Liver (tissue), 9 donors: ENCODE results near the gene LAMB1. TPM values are rescaled to one million over a fixed set of nuclear protein-coding genes. Genes with fewer than 3 reads are reported as not detected.

Experiments used
- DNase-seq: peaks from one replicate; pipeline ENCODE4 v3.0.0-alpha.2; 2017; ENCODE audit warnings: low spot score
- H3K27ac ChIP-seq, 2 donors: one replicate each; pipeline ENCODE4 v1.7.0; 2013; ENCODE audit warnings: inconsistent platforms in 2 of 2, low read length in 2 of 2, control low read depth in 1 of 2, low read depth in 1 of 2, mild to moderate bottlenecking in 1 of 2
- H3K27me3 ChIP-seq, 4 donors: one replicate each; pipeline versions ENCODE4 v1.6.1 to v1.7.0; 2013; ENCODE audit warnings: low read length in 3 of 4, inconsistent platforms in 1 of 4, mild to moderate bottlenecking in 1 of 4, moderate library complexity in 1 of 4; ENCODE audit not compliant: control insufficient read depth in 4 of 4, insufficient read depth in 4 of 4
- H3K36me3 ChIP-seq, 4 donors: one replicate each; pipeline versions ENCODE4 v1.6.1 to v1.7.0; 2013; ENCODE audit warnings: low read length in 3 of 4, mild to moderate bottlenecking in 3 of 4, low read depth in 1 of 4, moderate library complexity in 1 of 4; ENCODE audit not compliant: control insufficient read depth in 4 of 4, insufficient read depth in 3 of 4
- H3K4me1 ChIP-seq, 4 donors: one replicate each; pipeline versions ENCODE4 v1.6.1 to v1.7.0; 2013; ENCODE audit warnings: low read length in 3 of 4, mild to moderate bottlenecking in 3 of 4, moderate library complexity in 1 of 4; ENCODE audit not compliant: control insufficient read depth in 4 of 4, insufficient read depth in 4 of 4
- H3K4me3 ChIP-seq, 3 donors: one replicate each; pipeline versions ENCODE4 v1.6.1 to v1.7.0; 2013; ENCODE audit warnings: low read length in 3 of 3, control low read depth in 1 of 3, low read depth in 1 of 3, mild to moderate bottlenecking in 1 of 3
- H3K9ac ChIP-seq, 2 donors: one replicate each; pipeline ENCODE4 v1.7.0; 2013; ENCODE audit warnings: low read length in 2 of 2, mild to moderate bottlenecking in 2 of 2, moderate library complexity in 2 of 2, control low read depth in 1 of 2, low read depth in 1 of 2
- H3K9me3 ChIP-seq, 4 donors: one replicate each; pipeline versions ENCODE4 v1.6.1 to v1.7.0; 2013; ENCODE audit warnings: low read length in 3 of 4; ENCODE audit not compliant: control insufficient read depth in 4 of 4
- EGR1 ChIP-seq, 2 donors: IDR thresholded peaks; 2 replicates each; pipeline ENCODE4 v1.6.1; 2016 to 2018; ENCODE audit warnings: antibody characterized with exemption in 2 of 2, low read depth in 2 of 2
- FOXA1 ChIP-seq: IDR thresholded peaks from 2 replicates; pipeline ENCODE4 v1.6.1; 2016; ENCODE audit warnings: antibody characterized with exemption
- FOXA2 ChIP-seq: IDR thresholded peaks from 2 replicates; pipeline ENCODE4 v1.6.1; 2016; ENCODE audit warnings: antibody characterized with exemption
- GABPA ChIP-seq, 2 donors: IDR thresholded peaks in 1 of 2; conservative IDR thresholded peaks in 1 of 2; 2 replicates each; pipeline ENCODE4 v1.6.1; 2016; ENCODE audit warnings: antibody characterized with exemption in 2 of 2, mild to moderate bottlenecking in 1 of 2, moderate library complexity in 1 of 2
- HNF4A ChIP-seq, 2 donors: conservative IDR thresholded peaks; 2 replicates each; pipeline ENCODE4 v1.6.1; 2016; ENCODE audit warnings: antibody characterized with exemption in 2 of 2, mild to moderate bottlenecking in 2 of 2
- HNF4G ChIP-seq: IDR thresholded peaks from 2 replicates; pipeline ENCODE4 v1.6.1; 2016; ENCODE audit warnings: antibody characterized with exemption
- JUND ChIP-seq, 2 donors: IDR thresholded peaks; 2 replicates each; pipeline ENCODE4 v1.6.1; 2016; ENCODE audit warnings: antibody characterized with exemption in 2 of 2
- NR2F2 ChIP-seq: IDR thresholded peaks from 2 replicates; pipeline ENCODE4 v1.6.1; 2016; ENCODE audit warnings: antibody characterized with exemption
- RAD21 ChIP-seq, 2 donors: IDR thresholded peaks; 2 replicates each; pipeline ENCODE4 v1.6.1; 2016; ENCODE audit warnings: antibody characterized with exemption in 2 of 2, mild to moderate bottlenecking in 2 of 2
- TAF1 ChIP-seq: conservative IDR thresholded peaks from 2 replicates; pipeline ENCODE4 v1.6.1; 2016; ENCODE audit warnings: antibody characterized with exemption, mild to moderate bottlenecking
- WGBS: extraction: QIAGEN DNeasy Blood & Tissue Kit; methylation state at CpG from one replicate; pipeline ENCODE4 v1.1.7; 2013; 5-methylcytosine and 5-hydroxymethylcytosine counted together
- polyA plus RNA-seq, 2 donors: library from polyadenylated mRNA; stranded (reverse) in 1 of 2; unstranded in 1 of 2; fragments of 200-250 nt in 1 of 2; fragments of >200 nt in 1 of 2; fragmentation: Nextera tagmentation in 1 of 2; extraction: Ambion mirVana in 1 of 2; gene quantifications; one replicate each; pipeline versions ENCODE4 v1.2.1 to v1.2.3, GENCODE V29; 2013 to 2015
- total RNA-seq, 2 donors: library from RNA; depleted of rRNA; stranded (reverse); fragments of >200 nt; gene quantifications; one replicate each; pipeline ENCODE4 v1.2.3, GENCODE V29; 2014
- TF ChIP-seq, protein P1 (sequence below): IDR thresholded peaks from 2 replicates; pipeline ENCODE4 v1.6.1; 2016; ENCODE audit warnings: antibody characterized with exemption
- TF ChIP-seq, protein P2 (sequence below): IDR thresholded peaks from 2 replicates; pipeline ENCODE4 v1.6.1; 2016; ENCODE audit warnings: antibody characterized with exemption
- TF ChIP-seq, protein P3 (sequence below): fragments of 150-350 bp; IDR thresholded peaks from 2 replicates; pipeline ENCODE4 v1.5.1; 2017; ENCODE audit warnings: improper control_type of control experiment, low read depth, low read length; ENCODE audit not compliant: missing input control
- TF ChIP-seq, protein P4 (sequence below): IDR thresholded peaks from 2 replicates; pipeline ENCODE4 v1.6.1; 2016; ENCODE audit warnings: antibody characterized with exemption
- donor health status: healthy.
- donor health status: healthy.
- donor health status: healthy.
- donor health status: healthy.
- donor health status: healthy.

The LAMB1 gene
- total and polyA plus RNA-seq, 4 donors: 12.6 to 63.1 (median 25.8) TPM

DNA sequence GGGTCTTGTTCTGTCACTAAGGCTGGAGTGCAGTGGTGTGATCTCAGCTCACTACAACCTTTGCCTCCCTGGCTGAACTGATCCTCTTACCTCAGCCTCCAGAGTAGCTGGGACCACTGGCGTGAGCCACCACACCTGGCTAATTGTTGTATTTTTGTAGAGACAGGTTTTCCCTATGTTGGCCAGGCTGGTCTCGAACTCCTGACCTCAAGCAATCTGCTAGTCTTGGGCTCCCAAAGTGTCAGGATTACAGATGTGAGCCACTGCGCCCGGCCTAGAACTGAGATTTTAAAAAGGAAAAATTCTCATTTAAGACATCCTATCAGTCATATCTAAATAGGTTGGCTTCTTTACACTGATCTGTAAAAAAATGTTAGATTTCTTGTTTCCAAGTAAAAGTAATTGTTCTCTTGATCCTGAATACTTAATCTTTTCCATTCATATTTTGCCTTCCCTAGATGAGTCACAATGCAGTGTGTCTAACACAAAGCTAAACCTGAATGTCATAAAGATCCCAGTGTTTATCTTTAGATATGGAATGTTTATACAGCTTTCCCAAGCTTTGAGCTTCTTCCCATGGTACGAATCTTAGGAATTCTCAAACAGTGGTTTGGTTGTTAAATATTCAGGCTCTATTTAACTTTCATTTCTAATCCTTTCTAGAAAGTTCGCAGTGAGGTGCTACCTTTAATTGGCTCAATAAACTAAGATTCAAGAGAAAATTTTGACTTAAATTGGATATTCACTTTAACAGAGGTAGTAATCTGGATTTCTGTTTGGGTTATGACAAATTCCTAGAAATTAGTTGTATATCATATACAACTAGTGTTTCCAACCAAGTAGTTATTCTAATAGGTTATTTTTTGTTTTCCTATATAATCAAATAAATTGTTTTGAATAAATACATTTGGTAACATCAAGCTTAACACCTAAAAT is 12.1 kb upstream of the LAMB1 start (continued):
- TF ChIP-seq, protein P1, sequence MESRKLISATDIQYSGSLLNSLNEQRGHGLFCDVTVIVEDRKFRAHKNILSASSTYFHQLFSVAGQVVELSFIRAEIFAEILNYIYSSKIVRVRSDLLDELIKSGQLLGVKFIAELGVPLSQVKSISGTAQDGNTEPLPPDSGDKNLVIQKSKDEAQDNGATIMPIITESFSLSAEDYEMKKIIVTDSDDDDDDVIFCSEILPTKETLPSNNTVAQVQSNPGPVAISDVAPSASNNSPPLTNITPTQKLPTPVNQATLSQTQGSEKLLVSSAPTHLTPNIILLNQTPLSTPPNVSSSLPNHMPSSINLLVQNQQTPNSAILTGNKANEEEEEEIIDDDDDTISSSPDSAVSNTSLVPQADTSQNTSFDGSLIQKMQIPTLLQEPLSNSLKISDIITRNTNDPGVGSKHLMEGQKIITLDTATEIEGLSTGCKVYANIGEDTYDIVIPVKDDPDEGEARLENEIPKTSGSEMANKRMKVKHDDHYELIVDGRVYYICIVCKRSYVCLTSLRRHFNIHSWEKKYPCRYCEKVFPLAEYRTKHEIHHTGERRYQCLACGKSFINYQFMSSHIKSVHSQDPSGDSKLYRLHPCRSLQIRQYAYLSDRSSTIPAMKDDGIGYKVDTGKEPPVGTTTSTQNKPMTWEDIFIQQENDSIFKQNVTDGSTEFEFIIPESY: no peak
- TF ChIP-seq, protein P2, sequence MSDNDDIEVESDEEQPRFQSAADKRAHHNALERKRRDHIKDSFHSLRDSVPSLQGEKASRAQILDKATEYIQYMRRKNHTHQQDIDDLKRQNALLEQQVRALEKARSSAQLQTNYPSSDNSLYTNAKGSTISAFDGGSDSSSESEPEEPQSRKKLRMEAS: no peak
- TF ChIP-seq EGR1 (IDR thresholded peaks at IDR 0.05; ENCODE audit: low read depth in 2 of 2): no peak
- no peak for TF ChIP-seq TAF1
- TF ChIP-seq JUND (IDR thresholded peaks at IDR 0.05): no peak

DNA sequence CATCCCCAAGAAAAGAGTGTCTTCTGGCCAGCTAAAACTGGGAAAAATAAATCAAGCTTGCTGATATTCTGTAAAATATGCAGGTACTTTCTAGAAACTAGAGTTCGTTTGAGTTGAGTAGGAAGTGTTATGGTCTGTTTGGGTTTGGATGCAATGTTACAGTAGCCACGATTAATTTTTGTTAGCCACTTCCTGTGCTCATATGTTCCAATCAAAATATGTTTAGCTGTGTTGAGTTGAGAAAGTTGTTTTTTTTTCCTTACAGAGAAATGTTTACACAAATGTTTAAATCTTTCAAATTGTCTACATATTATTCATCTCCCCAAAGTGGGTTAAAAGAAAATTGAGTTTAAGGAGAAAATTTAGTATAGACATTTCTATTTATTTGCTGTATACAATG is 11.3 kb upstream of the LAMB1 start:
- no peaks in the 10 kb centered on the region for H3K36me3 ChIP-seq
- H3K4me1 ChIP-seq: peaks cover 0 to 9% (median 4%) of the 10 kb centered on the region in 4 donors
- TF ChIP-seq, protein P2: no peak
- TF ChIP-seq HNF4G (no peak), GABPA (IDR thresholded peaks at IDR 0.05 in 1 of 2, conservative IDR thresholded peaks at IDR 0.05 in 1 of 2) (no peak), JUND (IDR thresholded peaks at IDR 0.05) (no peak), FOXA1 (no peak), FOXA2 (no peak), HNF4A (conservative IDR thresholded peaks at IDR 0.05) (no peak), EGR1 (IDR thresholded peaks at IDR 0.05; ENCODE audit: low read depth in 2 of 2) (no peak), NR2F2 (no peak), RAD21 (IDR thresholded peaks at IDR 0.05) (no peak)
- TF ChIP-seq, protein P3, sequence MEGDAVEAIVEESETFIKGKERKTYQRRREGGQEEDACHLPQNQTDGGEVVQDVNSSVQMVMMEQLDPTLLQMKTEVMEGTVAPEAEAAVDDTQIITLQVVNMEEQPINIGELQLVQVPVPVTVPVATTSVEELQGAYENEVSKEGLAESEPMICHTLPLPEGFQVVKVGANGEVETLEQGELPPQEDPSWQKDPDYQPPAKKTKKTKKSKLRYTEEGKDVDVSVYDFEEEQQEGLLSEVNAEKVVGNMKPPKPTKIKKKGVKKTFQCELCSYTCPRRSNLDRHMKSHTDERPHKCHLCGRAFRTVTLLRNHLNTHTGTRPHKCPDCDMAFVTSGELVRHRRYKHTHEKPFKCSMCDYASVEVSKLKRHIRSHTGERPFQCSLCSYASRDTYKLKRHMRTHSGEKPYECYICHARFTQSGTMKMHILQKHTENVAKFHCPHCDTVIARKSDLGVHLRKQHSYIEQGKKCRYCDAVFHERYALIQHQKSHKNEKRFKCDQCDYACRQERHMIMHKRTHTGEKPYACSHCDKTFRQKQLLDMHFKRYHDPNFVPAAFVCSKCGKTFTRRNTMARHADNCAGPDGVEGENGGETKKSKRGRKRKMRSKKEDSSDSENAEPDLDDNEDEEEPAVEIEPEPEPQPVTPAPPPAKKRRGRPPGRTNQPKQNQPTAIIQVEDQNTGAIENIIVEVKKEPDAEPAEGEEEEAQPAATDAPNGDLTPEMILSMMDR: no peak
- TF ChIP-seq, protein P1: no peak
- TF ChIP-seq, protein P4, sequence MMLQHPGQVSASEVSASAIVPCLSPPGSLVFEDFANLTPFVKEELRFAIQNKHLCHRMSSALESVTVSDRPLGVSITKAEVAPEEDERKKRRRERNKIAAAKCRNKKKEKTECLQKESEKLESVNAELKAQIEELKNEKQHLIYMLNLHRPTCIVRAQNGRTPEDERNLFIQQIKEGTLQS: no peak
- no peak overlapping the region for H3K4me3 ChIP-seq
- WGBS: 66% methylated on average over 2 of the region's 2 CpGs
- H3K27me3 ChIP-seq: no peaks in the 10 kb centered on the region
- H3K27ac ChIP-seq: no peak overlapping the region
- H3K9ac ChIP-seq: no peak overlapping the region
- no peaks in the 10 kb centered on the region for H3K9me3 ChIP-seq
- DNase-seq: no peak
